GM18498 (cell line): ENCODE measurements around the gene SSBP3.

Source experiments
- ATAC-seq: cut with Tn5 transposase; IDR thresholded peaks from one replicate; pipeline ENCODE4 v1.9.1; 2021; ENCODE audit warnings: mild to moderate bottlenecking, moderate library complexity; ENCODE audit not compliant: unreplicated experiment

Gene SSBP3

GRCh38 chr1:54312796-54313316 lies 93.3 kb downstream of the SSBP3 start:
- ATAC-seq: no peak

DNA sequence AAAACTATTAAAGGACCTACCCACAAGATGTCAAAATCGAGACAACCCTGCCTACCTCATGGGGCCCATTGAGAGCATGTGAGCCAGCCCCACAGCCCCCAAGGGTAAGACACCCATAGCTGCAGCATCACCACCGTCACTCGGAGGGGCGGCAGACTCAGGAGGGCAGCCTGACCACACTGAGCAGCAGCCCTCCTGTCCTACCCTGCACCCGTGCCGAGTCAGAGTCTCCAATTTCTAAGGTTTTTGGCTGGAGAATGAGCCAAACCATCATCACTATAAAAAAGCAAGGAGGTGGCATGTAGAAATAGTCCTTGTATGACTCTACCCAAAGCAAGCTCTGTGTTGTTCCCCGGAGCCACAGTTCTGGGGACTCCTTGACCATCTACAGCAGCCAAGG lies 94.7 kb downstream of the SSBP3 start:
- no peak for ATAC-seq

DNA sequence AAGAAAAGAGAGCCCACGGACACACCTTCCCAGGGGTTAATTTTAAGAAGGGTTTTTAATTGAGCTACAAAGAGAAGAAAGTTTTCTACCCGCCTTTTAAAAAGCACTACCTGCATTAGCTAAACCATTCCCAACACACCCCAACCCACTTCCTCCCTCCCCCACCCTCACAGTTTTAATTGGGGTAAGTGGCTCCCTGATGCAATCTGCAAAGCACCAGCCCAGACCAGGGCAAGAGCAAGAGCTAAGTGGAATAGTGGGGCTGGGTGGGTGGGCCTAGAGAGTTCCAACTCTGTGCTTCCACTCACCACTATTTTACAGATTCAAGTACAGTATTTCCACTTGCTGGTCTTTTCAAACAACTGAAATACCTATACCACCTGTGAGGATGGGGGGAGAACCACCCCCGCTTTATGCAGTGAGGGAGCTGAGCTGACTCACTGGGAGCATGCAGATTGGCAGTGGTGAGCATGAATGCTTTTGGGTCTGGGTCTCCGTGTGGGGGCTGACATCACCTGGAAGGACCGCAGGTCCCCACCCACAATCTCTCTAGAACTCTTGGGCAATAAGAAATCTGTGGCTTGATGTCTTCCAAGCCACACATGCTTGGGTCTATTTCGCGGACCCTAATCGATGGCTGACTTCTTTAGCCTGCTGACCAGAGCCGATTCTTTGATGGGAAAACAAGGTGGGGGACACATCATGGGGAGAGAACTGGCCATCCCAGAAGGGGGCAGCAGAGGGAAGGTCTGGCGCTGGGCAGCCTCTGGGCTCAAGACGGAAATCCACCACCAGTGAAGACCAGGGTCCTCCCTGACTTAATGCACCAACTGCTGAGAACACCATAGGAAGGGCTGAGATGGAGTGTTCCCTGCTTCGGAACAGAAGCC lies 95.5 kb downstream of the SSBP3 start:
- ATAC-seq: no peak

GRCh38 chr1:54309631-54310366 lies 96.4 kb downstream of the SSBP3 start:
- ATAC-seq: no peak

DNA sequence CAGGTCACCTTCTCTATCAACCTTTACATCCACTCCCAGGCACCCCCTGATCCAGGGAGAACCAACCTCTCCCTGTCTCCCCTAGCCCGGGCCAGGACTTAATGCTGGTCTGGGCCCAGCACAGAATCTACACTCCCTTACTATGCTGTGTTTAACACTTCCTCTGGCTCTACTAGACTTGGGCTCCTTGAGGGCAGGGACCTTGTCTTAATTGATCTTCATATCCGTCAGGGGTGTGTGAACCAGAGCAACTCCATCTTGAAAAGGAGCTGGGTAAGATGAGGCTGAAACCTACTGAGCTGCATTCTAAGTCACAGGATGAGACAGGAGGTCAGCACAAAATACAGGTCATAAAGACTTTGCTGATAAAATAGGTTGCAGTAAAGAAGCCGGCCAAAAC lies 98.9 kb downstream of the SSBP3 start:
- no peak for ATAC-seq

DNA sequence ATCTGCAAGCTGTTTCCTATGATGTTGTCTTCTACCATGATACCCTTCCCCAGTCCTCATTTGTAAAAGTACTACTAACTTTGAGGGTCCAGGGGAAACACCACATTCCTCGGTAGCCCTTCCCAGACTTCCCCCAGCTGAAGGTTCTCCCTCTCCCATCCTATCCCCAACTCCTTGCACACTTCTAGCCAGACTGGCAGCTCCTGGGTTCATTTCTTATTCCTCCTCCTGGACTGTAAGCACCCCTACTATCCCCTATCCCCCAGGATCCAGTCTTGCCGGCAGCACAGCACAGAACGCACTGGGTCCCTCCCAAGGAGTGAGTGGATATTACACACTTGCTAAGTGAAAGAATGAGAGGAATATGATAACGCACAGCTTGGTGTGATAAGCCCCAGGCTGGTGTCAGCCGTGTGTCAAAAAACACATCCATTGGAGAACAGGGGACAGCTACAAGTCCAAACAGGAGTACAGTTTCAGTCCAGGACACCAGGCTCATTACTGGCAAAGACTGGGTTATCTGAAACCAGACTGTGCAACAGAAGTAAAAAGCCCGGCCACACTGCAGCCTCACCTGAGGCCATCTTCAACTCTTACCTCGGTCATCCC lies 100.2 kb downstream of the SSBP3 start:
- no peak for ATAC-seq

DNA sequence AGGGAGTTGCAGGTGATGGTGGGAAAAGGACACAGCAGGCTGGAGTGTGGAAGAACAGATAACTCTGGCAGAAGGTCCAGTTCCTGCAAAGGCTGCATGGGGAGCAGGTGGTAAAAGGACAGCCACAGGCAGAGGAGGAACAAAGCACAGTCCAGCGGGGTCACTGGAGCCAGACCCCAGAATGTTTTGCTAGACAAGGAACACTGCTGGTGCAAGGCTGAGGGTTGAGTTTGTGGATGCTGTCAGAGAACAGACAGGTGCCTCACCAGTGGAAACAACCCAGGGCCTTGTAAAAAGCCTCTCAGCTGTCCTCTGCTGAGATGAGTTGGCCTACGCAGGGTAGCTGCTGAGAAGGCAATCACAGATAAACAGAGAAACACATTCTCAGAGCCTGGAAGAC lies 101.7 kb downstream of the SSBP3 start:
- no peak for ATAC-seq

GRCh38 chr1:54302951-54303843 lies 103.0 kb downstream of the SSBP3 start:
- no peak for ATAC-seq

DNA sequence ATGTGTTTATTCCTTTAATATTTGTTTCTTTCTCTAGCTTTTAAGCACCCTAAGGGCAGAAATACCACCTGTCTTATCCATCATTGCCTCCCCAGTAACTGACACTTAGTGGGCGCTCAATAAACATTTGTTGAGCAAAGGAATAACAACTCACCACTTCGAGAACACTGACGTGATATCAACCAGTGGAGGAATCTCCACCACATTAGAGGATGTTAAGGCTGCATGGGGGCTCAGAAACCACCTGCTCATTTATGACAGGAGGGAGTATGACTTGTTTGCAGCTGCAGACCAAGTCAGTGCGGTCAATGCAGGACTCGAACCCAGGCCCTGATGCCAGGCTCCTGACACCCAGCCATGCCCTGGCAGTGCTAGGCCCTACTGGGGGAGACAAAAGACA lies 103.6 kb downstream of the SSBP3 start:
- ATAC-seq: no peak

DNA sequence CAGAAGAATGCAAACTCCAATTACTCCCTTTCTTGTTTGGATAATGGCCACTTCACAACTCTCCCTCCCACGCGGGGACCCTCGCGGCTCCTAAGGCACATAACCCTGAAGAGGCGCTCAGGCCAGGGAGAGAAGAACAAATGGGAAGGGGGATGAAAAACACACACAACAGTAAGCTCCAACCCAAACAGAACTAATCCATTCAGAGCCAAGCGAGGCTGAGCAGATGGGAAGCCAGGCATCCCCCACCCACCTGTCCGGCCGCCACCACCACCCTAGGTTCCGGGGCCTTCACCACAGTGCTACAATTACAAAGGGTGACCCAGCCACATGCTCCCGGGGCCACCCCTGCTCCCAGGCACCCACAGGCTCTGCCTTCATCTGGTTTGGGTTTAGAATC lies 104.7 kb downstream of the SSBP3 start:
- no peak for ATAC-seq

- no peak for ATAC-seq
These were observed 105.8 kb downstream of the SSBP3 start for GRCh38 chr1:54300401-54300800.

- no peak for ATAC-seq
These were observed 107.2 kb downstream of the SSBP3 start for GRCh38 chr1:54299037-54299436.

DNA sequence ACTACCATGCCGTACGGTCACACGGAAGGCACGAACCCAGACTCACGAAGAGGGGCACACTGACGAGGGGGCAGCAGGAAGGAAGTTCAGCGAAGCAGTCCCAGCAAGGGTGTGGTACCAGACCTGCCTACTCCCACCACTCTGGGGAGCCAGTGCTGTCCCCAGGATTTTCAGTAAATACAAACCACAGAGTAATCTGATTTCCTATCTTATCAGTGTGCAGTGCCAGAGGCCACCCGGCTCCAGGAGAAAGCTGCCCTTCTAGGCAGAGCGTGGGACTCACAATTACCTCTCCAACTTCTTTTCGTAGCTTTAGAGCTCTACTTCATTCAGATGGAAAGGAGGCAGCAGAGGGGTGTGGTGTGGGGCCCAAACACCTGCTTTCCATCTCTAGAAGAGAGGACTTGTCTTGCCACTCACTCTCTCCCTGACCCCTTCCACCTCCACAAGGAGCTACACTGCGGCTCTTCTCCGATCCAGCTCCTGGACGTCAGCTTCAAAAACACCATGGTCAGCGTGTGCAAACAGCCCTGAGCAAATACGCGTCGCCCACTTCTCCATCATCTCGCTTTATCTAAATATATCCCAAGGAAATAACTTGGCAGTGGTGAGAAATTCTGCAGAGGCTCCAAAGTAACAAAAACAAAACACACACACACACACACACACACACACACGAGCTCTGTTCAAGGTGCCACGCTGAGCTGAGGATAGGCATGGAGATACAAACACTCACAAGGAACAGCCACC lies 107.7 kb downstream of the SSBP3 start:
- no peak for ATAC-seq

DNA sequence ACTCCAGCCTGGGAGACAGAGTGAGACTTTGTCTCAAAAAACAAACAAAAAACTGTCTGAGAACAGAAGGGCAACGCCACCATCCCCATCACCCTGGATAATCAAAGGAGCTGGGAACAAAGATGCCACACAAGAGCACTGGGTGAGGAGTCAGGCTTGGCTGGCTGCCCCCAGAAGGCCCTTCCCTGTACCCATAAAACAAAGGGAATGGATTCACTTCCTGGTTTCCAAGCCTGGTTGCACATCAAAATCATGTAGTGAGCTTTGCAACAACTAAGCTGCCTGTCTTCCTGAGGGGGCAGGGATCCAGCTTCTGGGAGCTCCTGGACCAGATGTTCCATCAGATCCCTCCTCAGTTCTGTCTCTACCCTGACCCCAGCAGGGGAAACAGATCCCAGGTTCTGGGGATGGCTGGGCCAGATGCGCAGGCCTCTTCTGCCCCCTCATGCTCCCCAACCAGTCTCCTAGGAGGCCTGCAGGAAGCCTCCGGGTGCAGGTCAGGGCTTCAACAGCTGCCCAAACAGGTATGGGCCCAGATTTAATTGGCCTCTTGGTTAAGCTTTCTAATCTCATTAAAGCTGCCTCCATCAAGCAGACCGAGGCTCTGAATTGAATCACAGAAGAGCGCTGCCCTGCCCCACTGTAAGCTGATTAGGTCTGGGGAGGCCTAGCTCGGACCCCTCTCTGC lies 108.5 kb downstream of the SSBP3 start:
- ATAC-seq: no peak

- no peak for ATAC-seq
These were observed 109.5 kb downstream of the SSBP3 start for GRCh38 chr1:54296666-54297065.

GRCh38 chr1:54294887-54295286 lies 111.3 kb downstream of the SSBP3 start:
- ATAC-seq: no peak

GRCh38 chr1:54292002-54292911 lies 113.9 kb downstream of the SSBP3 start:
- ATAC-seq: no peak

- ATAC-seq: no peak
These were observed 114.8 kb downstream of the SSBP3 start for GRCh38 chr1:54291276-54292001.
